ENCODE results near the gene PPP4R1.

The PPP4R1 gene

GRCh38 chr18:9520666-9521065 lies 93.7 kb downstream of the PPP4R1 start:
- DNase-seq (ENCODE audit: low read depth in 2 of 2), result peak; percentile 28 to 41
- TF ChIP-seq CTCF (IDR thresholded peaks at IDR 0.05; ENCODE audit: low read depth, low read length), result no peak
- no peak overlapping the region for H3K4me3 ChIP-seq (replicated peaks in 1 of 2; ENCODE audit: low read depth in 2 of 2, low read length in 2 of 2)

GRCh38 chr18:9519399-9519798 lies 95.0 kb downstream of the PPP4R1 start:
- no peak overlapping the region for H3K4me3 ChIP-seq (replicated peaks in 1 of 2; ENCODE audit: low read depth in 2 of 2, low read length in 2 of 2)
- no peak for DNase-seq (ENCODE audit: low read depth in 2 of 2)
- TF ChIP-seq CTCF (IDR thresholded peaks at IDR 0.05; ENCODE audit: low read depth, low read length), result no peak

- DNase-seq (ENCODE audit: low read depth in 2 of 2), result no peak
- no peak for TF ChIP-seq CTCF (IDR thresholded peaks at IDR 0.05; ENCODE audit: low read depth, low read length)
- H3K4me3 ChIP-seq (replicated peaks in 1 of 2; ENCODE audit: low read depth in 2 of 2, low read length in 2 of 2), result no peak overlapping the region
Observed at GRCh38 chr18:9517869-9518268, 96.5 kb downstream of the PPP4R1 start.

GRCh38 chr18:9516437-9517064 lies 97.8 kb downstream of the PPP4R1 start:
- peak; percentile 71 for DNase-seq (ENCODE audit: low read depth in 2 of 2)
- H3K4me3 ChIP-seq (replicated peaks in 1 of 2; ENCODE audit: low read depth in 2 of 2, low read length in 2 of 2), result no peak overlapping the region
- peak; percentile 88 for TF ChIP-seq CTCF (IDR thresholded peaks at IDR 0.05; ENCODE audit: low read depth, low read length)

- TF ChIP-seq CTCF (IDR thresholded peaks at IDR 0.05; ENCODE audit: low read depth, low read length), result no peak
- no peak overlapping the region for H3K4me3 ChIP-seq (replicated peaks in 1 of 2; ENCODE audit: low read depth in 2 of 2, low read length in 2 of 2)
- peak; percentile 54 to 84 for DNase-seq (ENCODE audit: low read depth in 2 of 2)
Observed at GRCh38 chr18:9513971-9514512, 100.3 kb downstream of the PPP4R1 start.

- TF ChIP-seq CTCF (IDR thresholded peaks at IDR 0.05; ENCODE audit: low read depth, low read length), result no peak
- no peak for DNase-seq (ENCODE audit: low read depth in 2 of 2)
- H3K4me3 ChIP-seq (replicated peaks in 1 of 2; ENCODE audit: low read depth in 2 of 2, low read length in 2 of 2), result no peak overlapping the region
Observed at GRCh38 chr18:9508446-9509025, 105.8 kb downstream of the PPP4R1 start.

Measured in cardiac fibroblast (primary cell).